Bladder microvascular endothelial cell (primary cell): ENCODE data around the gene MMP8. TPM values are rescaled to one million over a fixed set of nuclear protein-coding genes. Genes with fewer than 3 reads are reported as not detected.

Source experiments
- total RNA-seq: library from RNA; depleted of rRNA; stranded (reverse); fragments of >200 nt; gene quantifications from 2 replicates; pipeline ENCODE4 v1.2.3, GENCODE V29; 2014

Gene MMP8, protein sequence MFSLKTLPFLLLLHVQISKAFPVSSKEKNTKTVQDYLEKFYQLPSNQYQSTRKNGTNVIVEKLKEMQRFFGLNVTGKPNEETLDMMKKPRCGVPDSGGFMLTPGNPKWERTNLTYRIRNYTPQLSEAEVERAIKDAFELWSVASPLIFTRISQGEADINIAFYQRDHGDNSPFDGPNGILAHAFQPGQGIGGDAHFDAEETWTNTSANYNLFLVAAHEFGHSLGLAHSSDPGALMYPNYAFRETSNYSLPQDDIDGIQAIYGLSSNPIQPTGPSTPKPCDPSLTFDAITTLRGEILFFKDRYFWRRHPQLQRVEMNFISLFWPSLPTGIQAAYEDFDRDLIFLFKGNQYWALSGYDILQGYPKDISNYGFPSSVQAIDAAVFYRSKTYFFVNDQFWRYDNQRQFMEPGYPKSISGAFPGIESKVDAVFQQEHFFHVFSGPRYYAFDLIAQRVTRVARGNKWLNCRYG
- not detected in 2 replicates for total RNA-seq

GRCh38 chr11:102724904-102725500 is at the start of gene MMP8:
Gene MMP8 (minus strand): TSS chr11:102724954. CDS start chr11:102724855, 99 bp downstream.

DNA sequence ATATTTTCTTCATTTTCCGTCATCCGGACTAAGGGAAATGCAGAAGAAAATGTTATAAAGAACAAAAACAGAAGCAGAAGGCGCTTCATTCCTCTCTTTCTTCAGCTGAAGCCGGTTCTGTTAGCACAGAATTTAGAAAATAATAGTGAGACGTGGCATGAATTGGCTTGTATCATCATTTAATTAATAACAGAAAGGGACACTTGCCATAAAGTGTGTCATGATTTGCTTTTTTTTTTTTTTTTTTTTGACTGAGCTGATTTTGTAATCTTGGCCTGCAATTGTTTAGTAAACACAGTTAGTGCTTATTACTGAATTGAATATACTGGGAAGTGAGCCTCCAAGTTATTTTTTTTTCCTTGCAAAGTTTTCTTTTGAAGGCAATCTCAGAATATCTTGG is 19.1 kb downstream of the MMP8 start, which contains the start of gene MMP27:
MMP27 (minus strand) TSS at position 144 of the 400 bp plus-strand sequence; CDS start at position 89, 55 bp downstream.

Other genes with a start within 250 kb of the MMP8 start
- gene MMP7, start 194.2 kb downstream of the MMP8 start, total RNA-seq, result 0.44 TPM in 1 of 2 replicates, not detected in the other
- not detected in 2 replicates for gene MMP20, start 99.6 kb downstream of the MMP8 start, total RNA-seq
- gene MMP27, start 19.2 kb downstream of the MMP8 start, total RNA-seq, result not detected in 2 replicates
- 2.1 and 22.0 TPM in 2 replicates for gene MMP10, start 55.7 kb upstream of the MMP8 start, total RNA-seq
- gene MMP1, start 73.2 kb upstream of the MMP8 start, total RNA-seq, result 32.1 and 734 TPM in 2 replicates
- gene MMP3, start 118.7 kb upstream of the MMP8 start, total RNA-seq, result not detected in 2 replicates
- gene MMP12, start 150.0 kb upstream of the MMP8 start, total RNA-seq, result not detected in 2 replicates
- not detected in 2 replicates for gene MMP13, start 230.8 kb upstream of the MMP8 start, total RNA-seq